Stimulated activated CD4-positive, alpha-beta T cell treated with anti-CD3 and anti-CD28 coated beads, TNF-alpha, amount 100 ng/mL, for 24 hours (primary cell): ENCODE data around the gene NXPE3.

Experiments used
- DNase-seq, 3 experiments: peaks; one replicate each; pipeline ENCODE4 v3.0.0-alpha.2; 2020; ENCODE audit warnings: low read depth in 3 of 3

NXPE3 gene

GRCh38 chr3:101828691-101829436, 49.9 kb downstream of the NXPE3 start:
- DNase-seq, result peak in 2 of 3 experiments; percentile 32 to 48

GRCh38 chr3:101829437-101829830, 50.4 kb downstream of the NXPE3 start:
- no peak for DNase-seq

- no peak for DNase-seq
Observed at GRCh38 chr3:101829874-101830273, 50.9 kb downstream of the NXPE3 start.

GRCh38 chr3:101833446-101833974, 54.5 kb downstream of the NXPE3 start:
- no peak for DNase-seq

- no peak for DNase-seq
Observed at GRCh38 chr3:101835676-101836075, 56.7 kb downstream of the NXPE3 start.

- DNase-seq, result no peak
Observed at GRCh38 chr3:101836160-101836559, 57.1 kb downstream of the NXPE3 start.

GRCh38 chr3:101836652-101837598, 57.9 kb downstream of the NXPE3 start:
- DNase-seq, result no peak

- DNase-seq, result no peak
Observed at GRCh38 chr3:101838691-101839090, 59.7 kb downstream of the NXPE3 start.

GRCh38 chr3:101840066-101840465, 61.1 kb downstream of the NXPE3 start:
- DNase-seq, result no peak

GRCh38 chr3:101842245-101842934, 63.4 kb downstream of the NXPE3 start:
- no peak for DNase-seq

- no peak for DNase-seq
Observed at GRCh38 chr3:101842935-101843330, 63.9 kb downstream of the NXPE3 start.

- no peak for DNase-seq
Observed at GRCh38 chr3:101845425-101845824, 66.4 kb downstream of the NXPE3 start.

GRCh38 chr3:101846709-101847108, 67.7 kb downstream of the NXPE3 start:
- DNase-seq, result no peak

GRCh38 chr3:101847328-101847727, 68.3 kb downstream of the NXPE3 start:
- DNase-seq, result no peak

- DNase-seq, result no peak
Observed at GRCh38 chr3:101848326-101848725, 69.3 kb downstream of the NXPE3 start.

- DNase-seq, result peak; percentile 77 to 94 (median 87)
Observed at GRCh38 chr3:101848754-101849713, 70.0 kb downstream of the NXPE3 start, which contains the start of gene NFKBIZ. NFKBIZ (plus strand) TSS chr3:101849514; CDS start chr3:101849629, 115 bp downstream.

- peak; percentile 22 to 49 (median 22) for DNase-seq
Observed at GRCh38 chr3:101849714-101850245, 70.8 kb downstream of the NXPE3 start.

- peak; percentile 11 to 43 (median 39) for DNase-seq
Observed at GRCh38 chr3:101850246-101851051, 71.4 kb downstream of the NXPE3 start.

- DNase-seq, result no peak
Observed at GRCh38 chr3:101851072-101851770, 72.2 kb downstream of the NXPE3 start.
